Cardiac muscle cell (in vitro differentiated cells and primary cell): ENCODE measurements around the gene CLK4. TPM values are rescaled to one million over a fixed set of nuclear protein-coding genes. Genes with fewer than 3 reads are reported as not detected.

Experiments
- DNase-seq, 2 donors: peaks; one replicate each; pipeline versions ENCODE4 v3.0.0 to v3.0.0-alpha.2; 2010 to 2017; ENCODE audit warnings: low read depth in 1 of 2, low spot score in 1 of 2
- H3K27ac ChIP-seq: fragments of 200-600 bp; sonication (generic); 2 replicates; pipeline ENCODE4 v1.5.1; 2016
- H3K27me3 ChIP-seq: fragments of 200-600 bp; sonication (generic); 2 replicates; pipeline ENCODE4 v1.6.0; 2016; ENCODE audit warnings: control low read depth
- H3K36me3 ChIP-seq: fragments of 200-600 bp; sonication (generic); 2 replicates; pipeline ENCODE4 v1.5.1; 2016; ENCODE audit warnings: control low read depth
- H3K4me1 ChIP-seq: fragments of 200-600 bp; sonication (generic); 2 replicates; pipeline ENCODE4 v1.8.1; 2017; ENCODE audit warnings: low read depth, mild to moderate bottlenecking, mixed run types
- H3K4me3 ChIP-seq: fragments of 200-600 bp; sonication (generic); 2 replicates; pipeline ENCODE4 v1.5.1; 2016; ENCODE audit warnings: mild to moderate bottlenecking
- H3K9me3 ChIP-seq: fragments of 200-600 bp; sonication (generic); 2 replicates; pipeline ENCODE4 v1.5.1; 2017; ENCODE audit warnings: low read depth, mild to moderate bottlenecking, control low read depth
- CTCF ChIP-seq: IDR thresholded peaks from 2 replicates; pipeline ENCODE4 v1.5.1; 2012; ENCODE audit warnings: low read depth, mild to moderate bottlenecking, low read length
- polyA plus RNA-seq: library from polyadenylated mRNA; unstranded; fragments of >200 nt; fragmentation: Nextera tagmentation; extraction: Ambion mirVana; gene quantifications from 2 replicates; pipeline ENCODE4 v1.2.1, GENCODE V29; 2016
- total RNA-seq: library from RNA; depleted of rRNA; stranded (reverse); fragments of >200 nt; gene quantifications from 2 replicates; pipeline ENCODE4 v1.2.3, GENCODE V29; 2016

Gene CLK4
- total and polyA plus RNA-seq, 2 experiments from 2014 or later = 29.4 to 35.2 TPM

- H3K4me1 ChIP-seq = no peaks in the 10 kb centered on the region
- H3K4me3 ChIP-seq = no peak overlapping the region
- no peaks in the 10 kb centered on the region for H3K9me3 ChIP-seq
- no peak for TF ChIP-seq CTCF
- no peaks in the 10 kb centered on the region for H3K27me3 ChIP-seq
- no peak overlapping the region for H3K27ac ChIP-seq
- no peak for DNase-seq
- no peaks in the 10 kb centered on the region for H3K36me3 ChIP-seq
Measured at GRCh38 chr5:178577376-178577839, 49.4 kb downstream of the CLK4 start.

- no peaks in the 10 kb centered on the region for H3K27me3 ChIP-seq
- no peaks in the 10 kb centered on the region for H3K9me3 ChIP-seq
- DNase-seq = peak in 1 of 2 donors; percentile 53
- H3K36me3 ChIP-seq = no peaks in the 10 kb centered on the region
- no peak for TF ChIP-seq CTCF
- H3K4me3 ChIP-seq = peak overlapping the region; percentile 19
- H3K27ac ChIP-seq = no peak overlapping the region
- H3K4me1 ChIP-seq = no peaks in the 10 kb centered on the region
Measured at GRCh38 chr5:178576591-178577351, 50.1 kb downstream of the CLK4 start.

- Histone ChIP-seq H3K36me3 (no peaks in the 10 kb centered on the region), H3K4me3 (no peak overlapping the region), H3K9me3 (no peaks in the 10 kb centered on the region), H3K27me3 (no peaks in the 10 kb centered on the region), H3K27ac (no peak overlapping the region), H3K4me1 (no peaks in the 10 kb centered on the region)
- DNase-seq = no peak
- no peak for TF ChIP-seq CTCF
Measured at GRCh38 chr5:178573216-178573615, 53.6 kb downstream of the CLK4 start.

GRCh38 chr5:178572617-178573016 is 54.2 kb downstream of the CLK4 start:
- no peak for TF ChIP-seq CTCF
- H3K27me3 ChIP-seq = no peaks in the 10 kb centered on the region
- DNase-seq = no peak
- H3K4me3 ChIP-seq = no peak overlapping the region
- H3K27ac ChIP-seq = no peak overlapping the region
- H3K36me3 ChIP-seq = no peaks in the 10 kb centered on the region
- H3K4me1 ChIP-seq = no peaks in the 10 kb centered on the region
- no peaks in the 10 kb centered on the region for H3K9me3 ChIP-seq

GRCh38 chr5:178569485-178569884 is 57.4 kb downstream of the CLK4 start:
- Histone ChIP-seq H3K9me3 (no peaks in the 10 kb centered on the region), H3K27ac (no peak overlapping the region), H3K4me1 (peaks cover 7% of the 10 kb centered on the region), H3K4me3 (no peak overlapping the region), H3K36me3 (no peaks in the 10 kb centered on the region), H3K27me3 (no peaks in the 10 kb centered on the region)
- no peak for DNase-seq
- no peak for TF ChIP-seq CTCF
